SK-N-MC (cell line): ENCODE results near the gene ASIC1.

Source experiments
- EZH2 ChIP-seq: fragments of 200-600 bp; sonication (generic); IDR thresholded peaks from one replicate; pipeline ENCODE4 v1.6.1; 2017; ENCODE audit warnings: antibody characterized with exemption
- POLR2AphosphoS5 ChIP-seq: IDR thresholded peaks from 2 replicates; pipeline ENCODE4 v1.6.1; 2012; ENCODE audit warnings: mild to moderate bottlenecking, low read depth, low read length, borderline replicate concordance

GRCh38 chr12:50089730-50090129 lies 32.3 kb downstream of the ASIC1 start:
- TF ChIP-seq EZH2 (no peak), POLR2AphosphoS5 (no peak)
